ENCODE measurements around the gene KCNQ1.

- no peak for TF ChIP-seq CTCF (optimal IDR thresholded peaks at IDR 0.05 in 1 of 3, IDR thresholded peaks at IDR 0.05 in 1 of 3, conservative IDR thresholded peaks at IDR 0.05 in 1 of 3; ENCODE audit: extremely low read depth in 1 of 3, insufficient read depth in 2 of 3, low read length in 3 of 3)
- TF ChIP-seq EZH2 (IDR thresholded peaks at IDR 0.05; ENCODE audit: low read length) = no peak
These were observed 280.8 kb downstream of the KCNQ1 start for GRCh38 chr11:2725368-2726300.

Data from keratinocyte (primary cell).